Stimulated activated CD8-positive, alpha-beta memory T cell treated with anti-CD3 and anti-CD28 coated beads, Interleukin-12 subunit alpha, Interleukin-12 subunit beta, amount 100 ng/mL, for 1 hour (primary cell): Measurements from ENCODE around the gene CENPW.
A peak's percentile ranks its signal among the peaks of the same experiment; 100 is the strongest.

ENCODE experiments used
- DNase-seq: peaks from one replicate; pipeline ENCODE4 v3.0.0-alpha.2; 2020; ENCODE audit warnings: low read depth

CENPW gene

GRCh38 chr6:126339796-126340609 is at the start of gene CENPW:
Gene CENPW (plus strand): TSS chr6:126340115. CDS start chr6:126340274, 159 bp downstream.
- peak; percentile 90 for DNase-seq

GRCh38 chr6:126293891-126294524 is 45.9 kb upstream of the CENPW start:
- DNase-seq, result no peak

- DNase-seq, result no peak
Observed at GRCh38 chr6:126300126-126300525, 39.8 kb upstream of the CENPW start.

- DNase-seq, result no peak
Observed at GRCh38 chr6:126300735-126301134, 39.2 kb upstream of the CENPW start.

GRCh38 chr6:126302191-126302590 is 37.7 kb upstream of the CENPW start:
- no peak for DNase-seq

- DNase-seq, result no peak
Observed at GRCh38 chr6:126307849-126308248, 32.1 kb upstream of the CENPW start.

GRCh38 chr6:126308362-126308761 is 31.6 kb upstream of the CENPW start:
- DNase-seq, result no peak

- no peak for DNase-seq
Observed at GRCh38 chr6:126312013-126312665, 27.8 kb upstream of the CENPW start.

GRCh38 chr6:126313941-126314340 is 26.0 kb upstream of the CENPW start:
- DNase-seq, result no peak

- DNase-seq, result no peak
Observed at GRCh38 chr6:126318797-126319196, 21.1 kb upstream of the CENPW start.

- DNase-seq, result no peak
Observed at GRCh38 chr6:126333729-126334128, 6.2 kb upstream of the CENPW start.

- no peak for DNase-seq
Observed at GRCh38 chr6:126335210-126335609, 4.7 kb upstream of the CENPW start.

GRCh38 chr6:126337323-126337722 is 2.6 kb upstream of the CENPW start:
- DNase-seq, result no peak

- DNase-seq, result no peak
Observed at GRCh38 chr6:126341126-126341525, 1.2 kb downstream of the CENPW start.

GRCh38 chr6:126344181-126344580 is 4.3 kb downstream of the CENPW start:
- DNase-seq, result no peak

GRCh38 chr6:126351960-126352359 is 12.0 kb downstream of the CENPW start:
- DNase-seq, result no peak

- DNase-seq, result no peak
Observed at GRCh38 chr6:126352514-126352913, 12.6 kb downstream of the CENPW start.

GRCh38 chr6:126356526-126356925 is 16.6 kb downstream of the CENPW start:
- DNase-seq, result no peak

- DNase-seq, result no peak
Observed at GRCh38 chr6:126359936-126360537, 20.1 kb downstream of the CENPW start.

- no peak for DNase-seq
Observed at GRCh38 chr6:126361832-126362440, 22.0 kb downstream of the CENPW start.

- no peak for DNase-seq
Observed at GRCh38 chr6:126367849-126368248, 27.9 kb downstream of the CENPW start.

GRCh38 chr6:126372626-126373025 is 32.7 kb downstream of the CENPW start:
- DNase-seq, result no peak
